Smooth muscle cell (in vitro differentiated cells): ENCODE results near the gene RFESD. TPM values are rescaled to one million over a fixed set of nuclear protein-coding genes. Genes with fewer than 3 reads are reported as not detected.

Experiments used
- DNase-seq: peaks from one replicate; lab custom pipeline; 2025; ENCODE audit not compliant: unreplicated experiment; lab: John Stamatoyannopoulos, UW
- H2AFZ ChIP-seq: fragments of 200-600 bp; sonication (generic); 2 replicates; pipeline ENCODE4 v1.6.0; 2016; ENCODE audit warnings: antibody characterized with exemption, low read depth, mild to moderate bottlenecking
- H3F3A ChIP-seq: fragments of 200-600 bp; sonication (generic); 2 replicates; pipeline ENCODE4 v1.6.0; 2017; ENCODE audit warnings: antibody characterized with exemption, low read depth
- H3K27ac ChIP-seq: fragments of 200-600 bp; sonication (generic); 2 replicates; pipeline ENCODE4 v1.5.1; 2016; ENCODE audit warnings: low read depth, mild to moderate bottlenecking
- H3K27me3 ChIP-seq: fragments of 200-600 bp; sonication (generic); 2 replicates; pipeline ENCODE4 v1.6.1; 2016; ENCODE audit warnings: low read depth, mild to moderate bottlenecking
- H3K36me3 ChIP-seq: fragments of 200-600 bp; sonication (generic); 2 replicates; pipeline ENCODE4 v1.5.1; 2016; ENCODE audit warnings: low read depth
- H3K4me1 ChIP-seq: fragments of 200-600 bp; sonication (generic); 2 replicates; pipeline ENCODE4 v1.5.1; 2016; ENCODE audit warnings: low read depth
- H3K4me2 ChIP-seq: fragments of 200-600 bp; sonication (generic); 2 replicates; pipeline ENCODE4 v1.6.0; 2016; ENCODE audit warnings: mild to moderate bottlenecking
- H3K4me3 ChIP-seq: fragments of 200-600 bp; sonication (generic); 2 replicates; pipeline ENCODE4 v1.5.1; 2016; ENCODE audit warnings: mild to moderate bottlenecking
- H3K79me2 ChIP-seq: fragments of 200-600 bp; sonication (generic); 2 replicates; pipeline ENCODE4 v1.6.0; 2016; ENCODE audit warnings: low read depth, mild to moderate bottlenecking
- H3K9ac ChIP-seq: fragments of 200-600 bp; sonication (generic); 2 replicates; pipeline ENCODE4 v1.6.0; 2016; ENCODE audit warnings: low read depth
- H3K9me3 ChIP-seq: fragments of 200-600 bp; sonication (generic); replicated peaks from 2 replicates; pipeline ENCODE4 v1.5.1; 2016; ENCODE audit warnings: low read depth
- H4K20me1 ChIP-seq: fragments of 200-600 bp; sonication (generic); 2 replicates; pipeline ENCODE4 v1.6.0; 2016; ENCODE audit warnings: low read depth
- WGBS: methylation state at CpG from one replicate; pipeline ENCODE4 v1.1.7; 2016; ENCODE audit warnings: low lambda C conversion rate; 5-methylcytosine and 5-hydroxymethylcytosine counted together
- polyA plus RNA-seq: library from polyadenylated mRNA; unstranded; fragments of >200 nt; fragmentation: Nextera tagmentation; extraction: Ambion mirVana; gene quantifications from 2 replicates; pipeline ENCODE4 v1.2.1, GENCODE V29; 2016
- total RNA-seq: library from RNA; depleted of rRNA; stranded (reverse); fragments of >200 nt; gene quantifications from 2 replicates; pipeline ENCODE4 v1.2.3, GENCODE V29; 2014
- TF ChIP-seq, protein P1 (sequence below): fragments of 200-600 bp; sonication (generic); IDR thresholded peaks from 2 replicates; pipeline ENCODE4 v1.5.1; 2017; ENCODE audit warnings: borderline replicate concordance, mild to moderate bottlenecking, antibody characterized with exemption; ENCODE audit not compliant: insufficient read depth, poor library complexity, severe bottlenecking

RFESD gene
- total and polyA plus RNA-seq, 2 experiments from 2014 or later, result 3.6 to 6.8 TPM

DNA sequence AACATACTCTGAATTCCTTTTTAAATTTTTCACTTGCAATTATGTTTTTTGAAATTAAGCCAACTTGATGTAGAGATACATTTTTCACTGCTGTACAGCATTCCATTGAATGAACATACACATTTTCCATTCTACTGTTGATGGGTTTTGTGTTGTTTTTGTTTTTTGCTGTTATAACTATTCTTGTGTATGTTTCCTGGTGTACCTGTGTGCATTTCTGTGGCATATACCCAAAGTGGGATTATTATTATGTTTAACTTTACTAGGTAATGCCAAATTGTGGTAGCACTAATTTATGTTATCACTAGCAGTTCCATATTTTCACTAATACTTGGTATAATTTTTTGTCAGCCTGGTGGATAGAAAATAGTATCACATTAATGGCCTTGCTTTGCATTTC, 2.7 kb downstream of the RFESD start:
- DNase-seq, result no peak
- Histone ChIP-seq H3K36me3 (no peaks in the 10 kb centered on the region), H3K4me1 (peaks cover 9% of the 10 kb centered on the region), H3K27ac (no peak overlapping the region), H3K4me3 (no peak overlapping the region), H3F3A (peaks cover 14% of the 10 kb centered on the region), H3K27me3 (no peaks in the 10 kb centered on the region), H3K4me2 (no peak overlapping the region), H3K79me2 (no peaks in the 10 kb centered on the region), H3K9me3 (no peaks in the 10 kb centered on the region), H3K9ac (no peak overlapping the region), H2AFZ (no peak overlapping the region), H4K20me1 (no peaks in the 10 kb centered on the region)
- TF ChIP-seq, protein P1, sequence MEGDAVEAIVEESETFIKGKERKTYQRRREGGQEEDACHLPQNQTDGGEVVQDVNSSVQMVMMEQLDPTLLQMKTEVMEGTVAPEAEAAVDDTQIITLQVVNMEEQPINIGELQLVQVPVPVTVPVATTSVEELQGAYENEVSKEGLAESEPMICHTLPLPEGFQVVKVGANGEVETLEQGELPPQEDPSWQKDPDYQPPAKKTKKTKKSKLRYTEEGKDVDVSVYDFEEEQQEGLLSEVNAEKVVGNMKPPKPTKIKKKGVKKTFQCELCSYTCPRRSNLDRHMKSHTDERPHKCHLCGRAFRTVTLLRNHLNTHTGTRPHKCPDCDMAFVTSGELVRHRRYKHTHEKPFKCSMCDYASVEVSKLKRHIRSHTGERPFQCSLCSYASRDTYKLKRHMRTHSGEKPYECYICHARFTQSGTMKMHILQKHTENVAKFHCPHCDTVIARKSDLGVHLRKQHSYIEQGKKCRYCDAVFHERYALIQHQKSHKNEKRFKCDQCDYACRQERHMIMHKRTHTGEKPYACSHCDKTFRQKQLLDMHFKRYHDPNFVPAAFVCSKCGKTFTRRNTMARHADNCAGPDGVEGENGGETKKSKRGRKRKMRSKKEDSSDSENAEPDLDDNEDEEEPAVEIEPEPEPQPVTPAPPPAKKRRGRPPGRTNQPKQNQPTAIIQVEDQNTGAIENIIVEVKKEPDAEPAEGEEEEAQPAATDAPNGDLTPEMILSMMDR, result no peak

DNA sequence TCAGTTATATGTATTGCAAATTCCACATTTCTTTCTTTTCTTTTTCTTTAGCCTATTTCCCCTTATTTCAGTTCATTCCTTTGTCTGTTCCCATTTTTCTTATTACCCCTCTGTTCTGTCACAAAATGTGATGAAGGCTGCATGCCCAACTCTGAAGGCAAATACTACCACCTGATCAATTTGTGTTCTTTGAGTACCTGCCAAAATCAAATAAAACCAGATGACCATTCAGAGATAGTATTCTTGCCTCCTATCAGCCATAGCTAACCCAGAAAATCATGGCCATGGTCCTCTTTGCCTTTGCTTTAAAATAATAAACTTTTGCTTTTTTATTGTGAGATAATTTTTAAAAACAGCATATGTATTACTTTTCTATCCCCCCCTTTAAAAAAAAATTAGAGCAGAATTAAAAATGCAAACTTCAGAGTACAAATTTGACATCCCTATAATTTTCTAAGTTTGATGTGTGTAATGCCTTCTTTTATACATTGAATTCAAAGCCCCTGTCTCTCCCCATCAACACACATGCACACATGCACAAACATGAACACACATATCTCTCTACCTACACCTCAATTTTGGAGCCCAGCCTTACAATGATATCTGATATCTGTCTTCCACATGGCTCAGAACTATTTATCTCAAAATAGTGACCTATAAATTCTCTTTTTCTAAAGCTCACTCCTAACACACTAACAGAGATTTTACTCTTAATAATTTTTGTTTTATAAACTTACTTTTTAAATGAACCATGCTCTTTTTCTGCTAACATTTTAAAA, 3.5 kb downstream of the RFESD start:
- Histone ChIP-seq H3K9me3 (no peaks in the 10 kb centered on the region), H2AFZ (no peak overlapping the region), H3K27ac (no peak overlapping the region), H3K4me1 (peaks cover 9% of the 10 kb centered on the region), H3F3A (peaks cover 14% of the 10 kb centered on the region), H3K9ac (no peak overlapping the region), H3K4me3 (no peak overlapping the region), H3K36me3 (no peaks in the 10 kb centered on the region), H3K4me2 (no peak overlapping the region), H3K79me2 (no peaks in the 10 kb centered on the region), H4K20me1 (no peaks in the 10 kb centered on the region), H3K27me3 (no peaks in the 10 kb centered on the region)
- TF ChIP-seq, protein P1, result no peak
- DNase-seq, result no peak

DNA sequence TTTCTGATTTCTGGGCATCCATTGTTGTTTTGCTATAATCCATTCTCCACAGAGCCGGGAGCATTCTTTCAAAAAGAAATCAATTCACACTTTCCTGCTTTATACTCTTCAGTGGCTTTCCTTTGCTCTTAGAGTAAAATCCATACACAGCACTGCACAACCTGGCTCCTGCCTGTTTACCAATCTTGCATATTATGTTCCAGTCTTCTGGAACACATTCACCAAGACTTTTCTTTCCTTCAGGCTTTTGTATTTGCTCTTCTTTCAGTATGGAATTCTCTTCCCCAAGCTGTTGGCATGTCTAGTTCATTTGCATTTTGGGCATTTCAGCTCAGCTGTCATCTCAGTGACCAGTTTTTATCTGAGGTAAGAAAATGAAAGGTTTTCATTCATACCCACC, 6.3 kb downstream of the RFESD start:
- 87% methylated on average over 1 of the region's 1 CpG for WGBS
- no peak for DNase-seq
- no peaks in the 10 kb centered on the region for H4K20me1 ChIP-seq
- H3K4me2 ChIP-seq, result no peak overlapping the region
- no peaks in the 10 kb centered on the region for H3K79me2 ChIP-seq
- no peaks in the 10 kb centered on the region for H3K27me3 ChIP-seq
- no peak overlapping the region for H3K9ac ChIP-seq
- no peak overlapping the region for H2AFZ ChIP-seq
- H3K27ac ChIP-seq, result no peak overlapping the region
- TF ChIP-seq, protein P1, result no peak
- H3K9me3 ChIP-seq, result no peaks in the 10 kb centered on the region
- H3K36me3 ChIP-seq, result no peaks in the 10 kb centered on the region
- no peaks in the 10 kb centered on the region for H3F3A ChIP-seq
- no peak overlapping the region for H3K4me3 ChIP-seq
- no peaks in the 10 kb centered on the region for H3K4me1 ChIP-seq

DNA sequence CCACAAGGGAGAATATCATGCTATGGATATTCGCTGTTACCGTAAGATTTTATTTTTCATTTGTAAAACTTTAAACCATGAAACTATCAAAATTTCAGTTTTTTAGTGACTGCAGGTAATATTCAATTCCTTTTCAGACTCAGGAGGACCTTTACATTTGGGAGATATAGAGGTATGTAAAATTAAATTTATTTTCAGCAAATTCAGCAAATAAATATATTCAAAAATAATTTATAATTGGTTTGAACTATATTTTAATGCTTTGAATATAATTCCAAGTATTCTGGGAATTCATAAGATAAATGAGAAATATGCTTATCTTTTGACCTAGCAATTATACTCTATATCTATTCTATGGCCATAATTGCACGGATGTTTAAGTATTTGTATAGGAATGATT, 7.6 kb downstream of the RFESD start:
- no peak for DNase-seq
- H3K9me3 ChIP-seq, result no peaks in the 10 kb centered on the region
- H3K9ac ChIP-seq, result no peak overlapping the region
- no peaks in the 10 kb centered on the region for H3K79me2 ChIP-seq
- no peaks in the 10 kb centered on the region for H3K36me3 ChIP-seq
- H2AFZ ChIP-seq, result no peak overlapping the region
- H3K4me1 ChIP-seq, result no peaks in the 10 kb centered on the region
- H3K4me3 ChIP-seq, result no peak overlapping the region
- 98% methylated on average over 3 of the region's 3 CpGs for WGBS
- TF ChIP-seq, protein P1, result no peak
- no peak overlapping the region for H3K27ac ChIP-seq
- no peak overlapping the region for H3K4me2 ChIP-seq
- no peaks in the 10 kb centered on the region for H3K27me3 ChIP-seq
- H4K20me1 ChIP-seq, result no peaks in the 10 kb centered on the region
- no peaks in the 10 kb centered on the region for H3F3A ChIP-seq
